H9 (cell line): ENCODE results near the gene ALG9. TPM values are rescaled to one million over a fixed set of nuclear protein-coding genes. Genes with fewer than 3 reads are reported as not detected.

Experiments
- DNase-seq: peaks from one replicate; pipeline ENCODE4 v3.0.0-alpha.2; 2017
- H2AFZ ChIP-seq: one replicate; pipeline ENCODE4 v1.6.1; 2013; ENCODE audit warnings: mild to moderate bottlenecking, low read length, control low read depth, moderate library complexity
- H2AK5ac ChIP-seq: 2 replicates; pipeline ENCODE4 v1.6.1; 2013; ENCODE audit warnings: low read length, control low read depth, mixed read lengths; ENCODE audit not compliant: insufficient read length
- H2BK120ac ChIP-seq: one replicate; pipeline ENCODE4 v1.6.1; 2013; ENCODE audit warnings: low read depth, mild to moderate bottlenecking, low read length, control low read depth, inconsistent platforms; ENCODE audit not compliant: poor library complexity, severe bottlenecking
- H2BK12ac ChIP-seq: 2 replicates; pipeline ENCODE4 v1.6.1; 2013; ENCODE audit warnings: low read length, control low read depth, mixed read lengths, low read depth; ENCODE audit not compliant: insufficient read length
- H2BK15ac ChIP-seq: 2 replicates; pipeline ENCODE4 v1.6.1; 2013; ENCODE audit warnings: low read depth, low read length, control low read depth
- H2BK20ac ChIP-seq: one replicate; pipeline ENCODE4 v1.6.1; 2013; ENCODE audit warnings: low read depth, mild to moderate bottlenecking, low read length, control low read depth, inconsistent platforms; ENCODE audit not compliant: poor library complexity, severe bottlenecking
- H2BK5ac ChIP-seq: 2 replicates; pipeline ENCODE4 v1.6.1; 2013; ENCODE audit warnings: low read length, control low read depth, mixed read lengths; ENCODE audit not compliant: insufficient read length
- H3K14ac ChIP-seq: 2 replicates; pipeline ENCODE4 v1.6.1; 2013; ENCODE audit warnings: low read length, control low read depth; ENCODE audit not compliant: insufficient read depth
- H3K18ac ChIP-seq: 2 replicates; pipeline ENCODE4 v1.6.1; 2013; ENCODE audit warnings: low read depth, mild to moderate bottlenecking, mixed read lengths, low read length, control low read depth; ENCODE audit not compliant: insufficient read length
- H3K23ac ChIP-seq: 2 replicates; pipeline ENCODE4 v1.6.1; 2013; ENCODE audit warnings: low read length, control low read depth, mixed read lengths, low read depth; ENCODE audit not compliant: insufficient read length
- H3K23me2 ChIP-seq: 2 replicates; pipeline ENCODE4 v1.6.1; 2013; ENCODE audit warnings: low read depth, mild to moderate bottlenecking, mixed read lengths, low read length, control low read depth; ENCODE audit not compliant: insufficient read length, poor library complexity, severe bottlenecking
- H3K27ac ChIP-seq: 2 replicates; pipeline ENCODE4 v1.5.1; 2013; ENCODE audit warnings: low read length, control low read depth, mixed read lengths, low read depth; ENCODE audit not compliant: insufficient read length
- H3K27me3 ChIP-seq: 2 replicates; pipeline ENCODE4 v1.6.1; 2013; ENCODE audit warnings: low read length, control low read depth, inconsistent platforms; ENCODE audit not compliant: insufficient read depth
- H3K4ac ChIP-seq: 2 replicates; pipeline ENCODE4 v1.6.1; 2013; ENCODE audit warnings: low read depth, mild to moderate bottlenecking, control low read depth, inconsistent platforms, low read length, moderate library complexity
- H3K4me1 ChIP-seq: 2 replicates; pipeline ENCODE4 v1.6.1; 2013; ENCODE audit warnings: low read length, control low read depth, inconsistent platforms; ENCODE audit not compliant: insufficient read depth
- H3K4me2 ChIP-seq: 2 replicates; pipeline ENCODE4 v1.6.1; 2013; ENCODE audit warnings: low read length, control low read depth, mixed read lengths; ENCODE audit not compliant: insufficient read length, insufficient read depth
- H3K56ac ChIP-seq: 2 replicates; pipeline ENCODE4 v1.6.1; 2013; ENCODE audit warnings: low read depth, mild to moderate bottlenecking, mixed read lengths, low read length, control low read depth; ENCODE audit not compliant: insufficient read length
- H3K79me1 ChIP-seq: 2 replicates; pipeline ENCODE4 v1.6.1; 2013; ENCODE audit warnings: low read depth, mild to moderate bottlenecking, moderate library complexity, low read length, control low read depth, inconsistent platforms; ENCODE audit not compliant: insufficient read depth, poor library complexity, severe bottlenecking
- H3K79me2 ChIP-seq: 2 replicates; pipeline ENCODE4 v1.6.1; 2013; ENCODE audit warnings: low read length, control low read depth, inconsistent platforms; ENCODE audit not compliant: insufficient read depth
- H3K9ac ChIP-seq: 2 replicates; pipeline ENCODE4 v1.6.1; 2013; ENCODE audit warnings: low read length, control low read depth, mixed read lengths; ENCODE audit not compliant: insufficient read length; ENCODE audit errors: extremely low read depth
- H3K9me3 ChIP-seq: one replicate; pipeline ENCODE4 v1.6.1; 2013; ENCODE audit warnings: low read depth, low read length, inconsistent platforms; ENCODE audit not compliant: control insufficient read depth
- H3T11ph ChIP-seq: one replicate; pipeline ENCODE4 v1.6.1; 2013; ENCODE audit warnings: mild to moderate bottlenecking, low read length, control low read depth, inconsistent platforms
- H4K20me1 ChIP-seq: one replicate; pipeline ENCODE4 v1.6.1; 2013; ENCODE audit not compliant: control insufficient read depth, insufficient read length, insufficient read depth
- H4K5ac ChIP-seq: 2 replicates; pipeline ENCODE4 v1.6.1; 2013; ENCODE audit warnings: low read depth, mild to moderate bottlenecking, mixed read lengths, low read length, control low read depth; ENCODE audit not compliant: insufficient read length
- H4K8ac ChIP-seq: replicated peaks from 2 replicates; pipeline ENCODE4 v1.6.1; 2013; ENCODE audit warnings: low read length, control low read depth, mixed read lengths, low read depth; ENCODE audit not compliant: insufficient read length
- H4K91ac ChIP-seq: 2 replicates; pipeline ENCODE4 v1.6.1; 2013; ENCODE audit warnings: low read depth, mild to moderate bottlenecking, moderate library complexity, mixed read lengths, low read length, control low read depth; ENCODE audit not compliant: insufficient read length
- H3K27ac Mint-ChIP-seq, 3 experiments: 2 replicates in 2 of 3; 3 replicates in 1 of 3; pipeline ENCODE4 v1.8.0; 2020 to 2021; ENCODE audit warnings: mixed read lengths in 3 of 3, mild to moderate bottlenecking in 1 of 3, moderate library complexity in 1 of 3
- H3K27me3 Mint-ChIP-seq: 2 replicates; pipeline ENCODE4 v1.8.0; 2021; ENCODE audit warnings: low read depth, mild to moderate bottlenecking, moderate library complexity, mixed read lengths
- H3K36me3 Mint-ChIP-seq, 3 experiments: 2 replicates in 2 of 3; 3 replicates in 1 of 3; pipeline ENCODE4 v1.8.0; 2020 to 2021; ENCODE audit warnings: low read depth in 3 of 3, mixed read lengths in 3 of 3; ENCODE audit not compliant: insufficient read depth in 1 of 3
- H3K4me1 Mint-ChIP-seq, 2 experiments: 2 replicates each; pipeline ENCODE4 v1.8.0; 2020; ENCODE audit warnings: mixed read lengths in 2 of 2
- H3K4me3 Mint-ChIP-seq, 2 experiments: 2 replicates in 1 of 2; 3 replicates in 1 of 2; pipeline ENCODE4 v1.8.0; 2020 to 2021; ENCODE audit warnings: mild to moderate bottlenecking in 2 of 2, mixed read lengths in 2 of 2, moderate library complexity in 1 of 2
- H3K9me3 Mint-ChIP-seq, 2 experiments: 2 replicates in 1 of 2; 3 replicates in 1 of 2; pipeline ENCODE4 v1.8.0; 2020; ENCODE audit warnings: mild to moderate bottlenecking in 2 of 2, mixed read lengths in 2 of 2, moderate library complexity in 1 of 2
- CTCF ChIP-seq: fragments of 200-600 bp; sonication (generic); conservative IDR thresholded peaks from 3 replicates; pipeline ENCODE4 v1.8.0; 2021; ENCODE audit warnings: antibody characterized with exemption, mild to moderate bottlenecking
- WGBS: extraction: QIAGEN DNeasy Blood & Tissue Kit; methylation state at CpG from one replicate; pipeline ENCODE4 v1.1.7; 2013; ENCODE audit warnings: missing lambda C conversion rate, low lambda C conversion rate, mixed read lengths; ENCODE audit not compliant: insufficient read length; ENCODE audit errors: extremely low coverage; 5-methylcytosine and 5-hydroxymethylcytosine counted together
- total RNA-seq: library from RNA; stranded (reverse); gene quantifications from 2 replicates; pipeline ENCODE4 v1.2.1, GENCODE V29; 2021

The ALG9 gene
- total RNA-seq, 1 experiment from 2014 or later: 26.0 TPM

- no peaks in the 10 kb centered on the region for H3K27me3 ChIP-seq
- Mint-ChIP-seq H3K4me3 (no peak overlapping the region), H3K27ac (no peak overlapping the region)
Observed at GRCh38 chr11:111741751-111742150, 129.6 kb downstream of the ALG9 start.

More at GRCh38 chr11:111741751-111742150, 129.6 kb downstream of the ALG9 start:
- Histone ChIP-seq H2AK5ac (no peak overlapping the region), H3K14ac (no peak overlapping the region), H4K5ac (no peak overlapping the region), H2BK120ac (no peak overlapping the region), H3K4me2 (no peak overlapping the region), H2BK15ac (no peak overlapping the region), H3K9me3 (no peaks in the 10 kb centered on the region), H3K4me1 (no peaks in the 10 kb centered on the region), H3K79me1 (no peaks in the 10 kb centered on the region), H3K9ac (no peak overlapping the region), H3T11ph (no peak overlapping the region), H4K20me1 (no peaks in the 10 kb centered on the region), H3K79me2 (no peaks in the 10 kb centered on the region), H2BK5ac (no peak overlapping the region), H2AFZ (no peak overlapping the region), H3K18ac (no peak overlapping the region), H3K23ac (no peak overlapping the region), H2BK20ac (no peak overlapping the region), H3K23me2 (no peaks in the 10 kb centered on the region), H4K8ac (no peak overlapping the region), H4K91ac (no peak overlapping the region), H2BK12ac (no peak overlapping the region), H3K4ac (no peak overlapping the region), H3K56ac (no peak overlapping the region), H3K27ac (no peak overlapping the region)
- TF ChIP-seq CTCF: no peak
- Mint-ChIP-seq H3K4me1 (peaks cover 20 to 21% of the 10 kb centered on the region in 2 experiments), H3K9me3 (no peaks in the 10 kb centered on the region), H3K36me3 (peaks cover 23 to 64% (median 38%) of the 10 kb centered on the region in 3 experiments; a peak in 6 of 7 replicates), H3K27me3 (no peaks in the 10 kb centered on the region)
- WGBS: no CpG with 5 or more reads among the region's 2 CpGs
- no peak for DNase-seq
